ENCODE results near the gene LRRC28.

LRRC28 gene

GRCh38 chr15:99320374-99321215, 69.3 kb downstream of the LRRC28 start:
- DNase-seq (ENCODE audit: low read depth, low spot score): no peak
- TF ChIP-seq CTCF (IDR thresholded peaks at IDR 0.05; ENCODE audit: low read depth, low read length): no peak
- in situ Hi-C loops (cut with HindIII; ENCODE audit: low sequenced_read_pairs): no loop called here
- no peak overlapping the region for H3K4me3 ChIP-seq (ENCODE audit: low read depth, low read length)

GRCh38 chr15:99321468-99321867, 70.2 kb downstream of the LRRC28 start:
- DNase-seq (ENCODE audit: low read depth, low spot score): no peak
- TF ChIP-seq CTCF (IDR thresholded peaks at IDR 0.05; ENCODE audit: low read depth, low read length): no peak
- no peak overlapping the region for H3K4me3 ChIP-seq (ENCODE audit: low read depth, low read length)
- in situ Hi-C loops (cut with HindIII; ENCODE audit: low sequenced_read_pairs): no loop called here

- H3K4me3 ChIP-seq (ENCODE audit: low read depth, low read length): no peak overlapping the region
- in situ Hi-C loops (cut with HindIII; ENCODE audit: low sequenced_read_pairs): no loop called here
- DNase-seq (ENCODE audit: low read depth, low spot score): peak; percentile 44
- no peak for TF ChIP-seq CTCF (IDR thresholded peaks at IDR 0.05; ENCODE audit: low read depth, low read length)
Measured at GRCh38 chr15:99322643-99323405, 71.5 kb downstream of the LRRC28 start.

GRCh38 chr15:99324082-99324620, 72.9 kb downstream of the LRRC28 start:
- peak; percentile 97 for DNase-seq (ENCODE audit: low read depth, low spot score)
- no peak for TF ChIP-seq CTCF (IDR thresholded peaks at IDR 0.05; ENCODE audit: low read depth, low read length)
- peak overlapping the region; percentile 9 for H3K4me3 ChIP-seq (ENCODE audit: low read depth, low read length)
- in situ Hi-C loops (cut with HindIII; ENCODE audit: low sequenced_read_pairs): no loop called here

- DNase-seq (ENCODE audit: low read depth, low spot score): no peak
- H3K4me3 ChIP-seq (ENCODE audit: low read depth, low read length): no peak overlapping the region
- in situ Hi-C loops (cut with HindIII; ENCODE audit: low sequenced_read_pairs): no loop called here
- TF ChIP-seq CTCF (IDR thresholded peaks at IDR 0.05; ENCODE audit: low read depth, low read length): no peak
Measured at GRCh38 chr15:99324700-99325099, 73.4 kb downstream of the LRRC28 start.

- in situ Hi-C loops (cut with HindIII; ENCODE audit: low sequenced_read_pairs): no loop called here
- DNase-seq (ENCODE audit: low read depth, low spot score): no peak
- TF ChIP-seq CTCF (IDR thresholded peaks at IDR 0.05; ENCODE audit: low read depth, low read length): no peak
- H3K4me3 ChIP-seq (ENCODE audit: low read depth, low read length): no peak overlapping the region
Measured at GRCh38 chr15:99326235-99326634, 75.0 kb downstream of the LRRC28 start.
